Left colon (tissue), 2 donors: ENCODE measurements around the gene TTLL4. TPM values are rescaled to one million over a fixed set of nuclear protein-coding genes. Genes with fewer than 3 reads are reported as not detected.
"Not testable (repeated sequence)": the region's sequence is repeated elsewhere in the genome, so short reads cannot be mapped to it uniquely, and the experiment has no call there.

Experiments used
- ATAC-seq: fragments of 200-7000 bp; cut with Tn5 transposase; one replicate; pipeline ENCODE4 v1.9.1; 2020; ENCODE audit warnings: mild to moderate bottlenecking, moderate library complexity
- DNase-seq, 2 donors: peaks; one replicate each; pipeline ENCODE4 v3.0.0-alpha.2; 2020
- intact Hi-C, 2 donors: fragments of 100-400 bp; cut with DNase I in 1 of 2; cut with micrococcal nuclease in 1 of 2; formaldehyde crosslinking; loops; one replicate each; pipeline versions ENCODE4 v1.11.2 to v1.14.0; 2022; cut with DNase I, micrococcal nuclease
- total RNA-seq, 2 donors: library from RNA; stranded (reverse); fragmentation: NEBNext Ultra II Directional; extraction: Animal tissue kit (Norgen Biotek cat#: 25700); gene quantifications; one replicate each; pipeline ENCODE4 v1.2.1, GENCODE V29; 2021
- donor health status: DM: no; HTN: no; CAD: no.
- donor health status: DM: yes; HTN: yes; CAD: no.

Gene TTLL4
- total RNA-seq, 2 donors from 2014 or later: 17.6 to 25.4 TPM

DNA sequence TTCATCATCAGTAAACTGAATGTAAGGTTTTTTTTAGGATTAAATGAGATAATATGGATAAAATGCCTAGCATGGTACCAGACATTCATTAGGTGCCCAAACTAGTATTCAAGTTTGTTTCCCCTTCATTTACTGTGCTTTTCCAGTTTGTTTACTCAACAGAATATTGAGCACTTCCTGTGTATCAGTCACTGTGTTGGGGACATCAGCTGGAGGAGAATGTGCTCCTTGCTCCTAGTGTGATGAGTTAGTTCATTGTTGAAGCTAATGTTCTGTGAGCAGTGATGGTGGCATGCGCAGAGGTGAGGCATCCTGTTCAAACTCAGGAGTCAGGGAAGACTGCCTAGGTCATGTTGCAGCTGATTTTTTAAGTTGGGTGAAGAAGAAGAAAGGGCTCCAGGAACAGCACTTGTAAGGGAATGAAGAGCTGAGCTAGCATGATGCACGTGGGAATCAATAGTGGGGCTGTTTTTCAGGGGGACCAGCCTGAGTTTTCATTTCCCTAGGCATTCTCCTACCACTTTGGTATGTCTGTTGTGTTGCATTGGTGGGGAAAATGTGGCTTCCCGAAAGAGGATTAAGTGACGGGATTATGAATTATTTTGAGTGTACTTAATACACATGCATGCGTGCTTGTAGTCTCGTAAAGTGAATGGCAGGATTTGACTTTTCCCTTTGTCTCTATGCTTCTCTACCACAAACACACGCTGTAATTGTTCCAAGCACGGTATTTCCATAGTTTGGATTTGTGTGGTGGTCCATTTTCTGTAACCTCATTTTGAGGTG, 23.7 kb downstream of the TTLL4 start:
- DNase-seq (no peak), ATAC-seq (no peak)
- intact Hi-C loops: no loop called here

DNA sequence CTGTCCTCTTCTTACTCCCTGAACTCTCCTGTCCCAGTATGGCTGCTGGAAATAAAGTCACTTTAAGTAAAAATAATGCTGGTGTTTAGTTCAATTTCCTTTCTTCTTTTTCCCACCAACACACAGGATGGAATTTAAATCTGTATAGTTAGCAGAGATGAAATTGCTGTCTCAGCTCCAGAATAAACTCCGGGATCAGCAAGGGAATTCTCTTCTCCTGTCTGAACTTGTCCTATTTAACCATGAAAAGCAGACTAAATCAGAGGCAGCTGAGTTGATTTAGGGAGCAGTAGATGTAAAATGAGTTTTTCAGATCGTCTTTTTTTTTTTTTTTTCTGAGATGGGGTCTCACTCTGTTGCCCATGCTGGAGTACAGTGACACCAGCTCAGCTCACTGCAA, 25.9 kb downstream of the TTLL4 start:
- intact Hi-C loops: no loop called here
- ATAC-seq (no peak), DNase-seq (no peak)

DNA sequence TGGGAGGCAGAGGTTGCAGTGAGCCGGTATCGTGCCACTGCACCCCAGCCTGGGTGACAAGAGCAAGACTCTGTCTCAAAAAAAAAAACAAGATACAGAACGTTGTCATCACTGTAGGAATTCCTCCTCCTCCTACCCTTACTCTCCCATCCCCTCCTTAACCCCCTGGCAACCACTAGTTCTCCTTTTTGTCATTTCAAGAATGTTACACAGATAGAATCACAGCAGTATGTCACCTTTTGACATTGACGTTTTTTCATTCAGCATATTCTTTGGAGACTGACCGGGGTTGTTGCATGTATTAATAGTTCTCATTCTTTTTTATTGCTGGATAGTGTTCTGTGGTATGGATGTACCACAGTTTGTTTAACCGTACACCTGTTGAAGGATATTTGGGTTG, 32.4 kb downstream of the TTLL4 start:
- DNase-seq (no peak), ATAC-seq (no peak)
- intact Hi-C loops: no loop called here

DNA sequence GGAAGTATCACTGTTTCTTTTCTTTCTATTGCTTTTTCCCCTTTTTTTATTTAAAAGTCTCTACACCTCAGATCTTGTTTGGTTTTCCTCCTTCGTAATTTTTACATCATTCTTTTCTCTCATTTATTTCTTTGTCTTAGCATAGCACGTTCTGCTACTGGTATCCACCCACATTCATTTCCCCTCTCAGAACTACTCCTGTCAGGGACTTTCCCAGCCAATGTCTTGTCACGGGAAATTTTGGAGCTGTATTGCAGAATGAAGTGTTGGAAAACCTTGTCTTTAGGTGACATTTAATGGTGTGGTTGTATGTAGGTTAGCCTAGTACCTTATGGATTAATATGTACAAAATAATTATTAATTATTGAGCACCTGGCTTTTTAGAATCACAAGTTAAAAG, 34.0 kb downstream of the TTLL4 start:
- intact Hi-C loops: no loop called here
- no peak for ATAC-seq
- DNase-seq: no peak

DNA sequence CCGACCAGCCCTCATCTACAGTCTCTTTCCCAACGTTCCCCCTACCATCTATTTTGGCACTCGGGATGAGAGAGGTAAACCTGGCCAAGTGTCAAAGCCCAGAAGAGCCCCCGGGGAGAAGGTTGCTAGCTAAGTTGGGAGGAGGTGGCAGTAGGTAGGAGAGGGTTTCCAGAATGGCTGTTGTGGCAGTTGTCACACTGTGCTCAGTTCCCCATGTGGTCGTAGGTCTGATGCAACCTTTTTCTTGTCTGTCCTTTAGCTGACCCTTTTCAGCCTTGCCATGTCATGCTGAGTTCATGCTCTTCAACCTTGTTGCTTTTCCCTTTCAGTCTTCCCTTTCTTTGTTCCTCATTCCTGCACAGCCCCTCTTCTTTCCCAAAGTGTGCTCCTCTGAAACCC, 34.5 kb downstream of the TTLL4 start:
- ATAC-seq (no peak), DNase-seq (no peak)
- intact Hi-C loops: no loop called here

DNA sequence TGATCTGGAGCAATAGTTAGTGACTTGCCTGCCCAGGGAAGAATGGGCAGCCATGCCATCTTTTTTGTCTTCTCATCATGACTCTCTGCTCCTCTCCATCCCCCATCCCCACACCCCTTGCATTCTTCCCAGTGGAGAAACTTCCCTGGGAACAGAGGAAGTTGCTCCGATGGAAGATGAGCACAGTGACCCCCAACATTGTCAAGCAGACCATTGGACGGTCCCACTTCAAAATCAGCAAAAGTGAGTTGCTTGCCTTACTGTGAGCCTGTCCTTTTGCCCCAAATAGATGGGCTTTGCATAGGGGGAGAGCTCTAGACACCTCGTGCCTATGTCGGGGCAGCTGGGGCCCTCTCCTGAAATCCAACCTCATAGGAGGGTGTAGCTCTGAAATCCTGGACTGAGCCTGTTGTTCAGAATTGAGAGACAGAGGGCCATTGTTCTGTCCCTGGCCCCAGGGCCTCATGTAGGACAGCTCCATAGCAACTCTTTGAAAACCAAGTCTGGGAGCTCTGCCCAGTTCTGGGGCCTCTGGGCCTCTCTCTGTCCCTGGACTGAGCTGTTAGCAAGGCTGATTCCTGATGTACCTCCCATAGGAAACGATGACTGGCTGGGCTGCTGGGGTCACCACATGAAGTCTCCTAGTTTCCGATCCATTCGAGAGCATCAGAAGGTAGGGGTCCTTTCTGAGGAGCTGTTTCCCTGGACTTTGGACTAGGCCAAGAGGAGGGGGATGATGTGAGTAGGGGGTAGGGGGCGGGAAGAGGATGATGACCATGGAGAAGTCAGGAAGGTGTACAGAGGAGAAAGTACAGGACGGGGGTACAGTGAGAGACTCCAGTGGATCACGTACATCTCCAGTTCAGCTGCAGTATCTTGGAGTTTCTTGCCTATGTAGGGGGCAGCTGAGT, 35.2 kb downstream of the TTLL4 start:
- ATAC-seq (no peak), DNase-seq (no peak)
- intact Hi-C loops: no loop called here

DNA sequence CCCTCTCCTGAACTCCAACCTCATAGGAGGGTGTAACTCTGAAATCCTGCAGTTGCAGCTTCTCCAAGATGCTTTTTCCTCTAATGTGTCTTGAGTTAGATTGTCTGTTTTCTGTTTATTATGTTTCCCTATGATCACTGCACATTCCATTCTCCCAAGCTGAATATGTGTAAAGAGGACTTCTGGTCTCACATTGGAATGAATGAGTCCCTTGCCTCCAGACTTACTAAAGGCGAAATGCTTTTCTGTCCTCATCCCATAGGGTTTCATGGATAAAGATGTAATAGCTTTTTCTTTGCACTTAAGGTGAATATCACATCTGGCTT, 35.8 kb downstream of the TTLL4 start:
- no peak for ATAC-seq
- intact Hi-C loops: no loop called here
- DNase-seq: no peak

DNA sequence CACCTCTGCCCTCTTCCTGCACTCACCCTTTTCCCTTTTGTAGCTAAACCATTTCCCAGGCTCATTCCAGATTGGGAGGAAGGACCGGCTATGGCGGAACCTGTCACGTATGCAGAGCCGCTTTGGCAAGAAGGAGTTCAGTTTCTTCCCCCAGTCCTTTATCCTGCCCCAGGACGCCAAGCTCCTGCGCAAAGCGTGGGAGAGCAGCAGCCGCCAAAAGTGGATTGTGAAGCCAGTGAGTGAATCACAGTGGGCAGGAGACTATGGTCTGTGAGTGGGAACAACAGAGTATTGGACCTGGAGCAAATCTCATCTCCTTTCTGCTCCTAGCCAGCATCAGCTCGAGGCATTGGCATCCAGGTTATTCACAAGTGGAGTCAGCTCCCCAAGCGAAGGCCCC, 36.3 kb downstream of the TTLL4 start:
- DNase-seq (no peak), ATAC-seq (no peak)
- intact Hi-C loops: no loop called here

DNA sequence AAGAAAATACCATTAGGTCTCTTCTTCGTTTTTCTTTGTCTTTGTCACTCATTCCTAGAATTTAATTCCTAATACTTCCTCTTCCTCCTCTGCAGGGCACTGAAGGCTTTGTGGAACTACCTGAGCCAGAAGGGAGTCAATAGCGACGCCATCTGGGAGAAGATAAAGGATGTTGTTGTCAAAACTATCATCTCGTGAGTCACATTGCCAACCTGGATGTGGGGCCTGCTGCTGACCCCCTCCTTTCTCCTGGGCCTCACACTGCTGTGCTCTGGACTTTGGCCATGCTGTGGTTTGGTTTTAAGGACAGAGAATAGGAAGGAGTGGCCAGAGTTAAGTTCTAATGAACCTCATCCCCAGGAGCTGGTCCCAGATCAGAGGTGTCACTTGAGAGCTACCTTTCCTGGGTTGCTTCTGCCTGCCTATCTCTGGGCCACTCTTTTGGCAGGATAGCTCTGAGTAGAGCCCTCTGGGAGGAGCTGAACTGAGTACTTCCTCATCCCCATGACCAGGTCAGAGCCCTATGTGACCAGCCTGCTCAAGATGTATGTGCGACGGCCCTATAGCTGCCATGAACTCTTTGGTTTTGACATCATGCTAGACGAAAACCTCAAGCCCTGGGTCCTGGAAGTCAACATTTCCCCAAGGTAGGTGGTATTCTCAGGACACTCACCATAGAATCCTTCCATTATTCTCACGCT, 38.3 kb downstream of the TTLL4 start:
- intact Hi-C loops: no loop called here
- no peak for ATAC-seq
- no peak for DNase-seq

DNA sequence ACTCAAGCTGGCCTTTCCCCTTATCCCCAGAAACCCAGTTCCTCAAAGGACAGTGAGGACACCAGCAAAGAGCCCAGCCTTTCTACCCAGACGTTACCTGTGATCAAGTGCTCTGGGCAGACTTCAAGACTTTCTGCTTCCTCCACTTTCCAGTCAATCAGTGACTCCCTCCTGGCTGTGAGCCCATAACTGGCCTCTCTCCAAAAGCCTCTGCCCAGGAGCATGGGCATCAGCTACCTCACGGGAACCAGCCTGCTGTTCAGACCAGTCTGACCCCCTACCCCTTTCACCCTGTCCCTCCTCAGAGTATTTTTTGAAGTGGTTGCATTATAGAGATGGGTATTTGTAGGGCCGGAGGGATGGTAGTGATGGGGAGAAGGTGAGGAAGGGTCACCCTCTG, 43.6 kb downstream of the TTLL4 start:
- ATAC-seq: no peak
- DNase-seq: no peak
- intact Hi-C loops: no loop called here

DNA sequence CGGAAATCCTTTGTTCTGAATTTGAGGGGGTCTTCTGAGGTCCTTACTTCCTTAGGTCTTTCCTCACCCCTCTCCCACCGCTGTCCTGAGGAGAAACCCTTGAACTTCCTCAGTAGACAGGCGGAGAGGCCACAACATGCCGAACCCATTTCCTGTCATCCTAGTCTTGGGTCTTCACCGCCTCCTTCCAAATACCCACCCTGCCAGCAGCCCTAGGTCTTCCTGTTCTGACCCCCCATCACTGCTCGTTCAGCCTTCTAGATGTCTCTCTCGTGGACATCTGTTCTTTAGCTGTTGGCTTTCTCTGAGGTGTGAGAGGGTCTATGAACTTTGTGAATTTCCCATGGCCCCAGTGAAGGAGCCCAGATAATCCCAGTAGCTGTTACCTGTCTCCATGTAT, 44.1 kb downstream of the TTLL4 start:
- intact Hi-C loops: no loop called here
- no peak for DNase-seq
- no peak for ATAC-seq

DNA sequence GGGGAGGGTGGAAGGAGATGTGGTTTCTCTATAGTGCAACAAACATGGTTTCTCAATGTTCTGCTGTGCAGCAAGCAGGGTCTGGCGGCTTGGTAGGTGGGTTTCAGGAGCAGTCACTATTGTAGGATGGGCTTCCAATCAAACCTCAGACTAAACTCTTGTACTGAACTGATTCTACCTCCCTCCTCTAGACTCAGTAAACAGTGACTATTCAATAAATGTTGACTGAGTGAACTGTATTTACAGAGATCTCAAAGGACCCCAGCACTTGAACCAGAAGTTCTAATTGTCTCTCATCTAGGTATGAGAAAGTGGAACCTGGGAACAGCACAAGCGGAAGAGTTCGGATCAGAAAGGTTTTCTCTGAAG, 44.5 kb downstream of the TTLL4 start:
- no peak for ATAC-seq
- intact Hi-C loops: no loop called here
- no peak for DNase-seq

DNA sequence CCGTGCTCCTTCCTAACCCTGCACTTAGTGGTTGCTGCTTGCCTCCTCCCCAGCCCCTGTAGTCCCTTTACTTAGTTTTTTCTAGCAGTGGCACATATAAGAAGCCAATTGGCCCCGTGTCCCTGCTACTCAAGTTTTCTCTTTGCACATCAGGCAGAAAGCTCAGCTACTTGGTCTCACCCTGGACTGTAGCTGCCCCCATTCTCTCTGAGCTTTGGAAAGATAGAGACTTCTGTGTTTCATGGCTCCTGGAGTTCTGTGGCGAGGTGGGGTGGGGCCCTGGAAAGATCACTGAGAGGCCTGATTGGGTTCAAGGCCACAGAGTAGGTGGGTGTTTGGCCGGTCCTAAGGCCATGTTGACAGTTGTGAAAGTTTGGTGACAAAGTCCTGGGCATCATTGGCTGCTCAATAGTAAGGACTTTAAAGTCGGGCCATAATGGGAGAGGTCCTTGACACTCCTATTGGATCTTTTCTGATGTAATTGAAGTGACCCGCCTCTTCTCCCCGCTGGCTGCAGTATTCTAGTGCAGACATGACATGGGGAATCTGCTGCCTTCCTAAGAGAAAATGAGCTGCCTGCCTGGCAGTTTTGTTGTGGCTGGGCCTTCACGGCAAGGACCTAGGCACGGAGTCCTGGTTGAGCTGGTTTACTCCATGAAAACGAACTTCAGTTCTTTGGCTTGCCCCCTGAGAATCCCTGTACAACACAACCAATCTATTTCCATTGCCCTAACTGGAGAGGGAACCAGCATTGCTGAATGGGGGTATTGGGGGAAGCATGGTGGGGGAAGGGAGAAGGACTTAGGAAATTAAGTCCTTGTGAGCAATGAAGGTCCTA, 45.2 kb downstream of the TTLL4 start:
- DNase-seq (no peak), ATAC-seq (no peak)
- intact Hi-C loops: no loop called here

DNA sequence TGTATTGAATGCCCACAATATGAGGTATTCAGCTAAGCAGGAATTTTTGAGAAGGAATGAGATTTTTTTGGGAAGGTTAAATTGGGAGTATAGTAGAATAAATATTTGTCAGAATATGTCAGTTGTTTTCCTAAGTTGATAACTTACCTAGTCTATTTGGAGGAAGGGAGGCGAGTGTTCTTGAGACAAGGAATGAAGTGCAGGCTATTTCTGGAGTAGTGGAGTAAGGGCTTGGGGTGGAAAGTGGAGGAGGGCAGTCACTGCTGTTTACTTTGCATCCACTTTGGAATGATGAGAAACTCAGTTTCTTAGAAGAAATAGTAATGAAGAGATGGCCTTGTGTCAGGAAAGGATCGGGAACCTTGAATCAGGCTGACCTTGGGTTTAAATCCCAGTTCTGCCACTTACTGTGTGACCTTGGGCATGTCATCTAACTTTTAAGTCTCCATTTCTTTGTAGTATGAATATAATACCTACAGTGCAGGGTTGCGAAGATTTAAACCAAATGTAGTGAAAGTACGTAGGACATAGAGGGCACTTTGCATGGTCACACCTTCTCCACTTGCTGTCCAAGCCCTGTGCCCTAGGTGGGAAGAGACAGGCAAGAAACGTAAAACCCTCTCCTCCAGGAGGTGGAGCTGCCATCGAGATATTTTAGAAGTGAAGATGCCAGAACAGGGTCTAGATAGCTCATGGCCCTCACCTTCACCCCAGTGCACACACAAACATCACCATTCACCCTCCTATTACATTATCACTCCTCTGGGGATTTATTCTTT, 46.2 kb downstream of the TTLL4 start:
- no peak for ATAC-seq
- intact Hi-C loops: no loop called here

DNA sequence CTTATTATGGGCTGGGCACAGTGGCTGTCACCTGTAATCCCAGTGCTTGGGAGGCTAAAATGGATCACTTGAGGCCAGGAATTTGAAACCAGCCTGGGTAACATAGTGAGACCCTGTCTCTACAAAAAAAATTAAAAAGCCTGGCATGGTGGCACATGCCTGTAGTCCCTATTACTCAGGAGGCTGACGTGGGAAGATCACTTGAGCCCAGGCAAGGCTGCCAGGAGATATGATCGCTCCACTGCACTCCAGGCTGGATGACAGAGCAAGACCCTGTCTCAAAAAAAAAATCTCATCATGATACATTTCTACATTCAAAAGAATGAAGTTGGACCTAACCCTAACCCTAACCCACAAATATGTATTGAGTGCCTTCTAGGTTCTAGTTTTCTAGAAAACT, 51.2 kb downstream of the TTLL4 start:
- no peak for DNase-seq
- intact Hi-C loops: no loop called here
- no peak for ATAC-seq

More for the DNA sequence above, 46.2 kb downstream of the TTLL4 start:
- no peak for DNase-seq

DNA sequence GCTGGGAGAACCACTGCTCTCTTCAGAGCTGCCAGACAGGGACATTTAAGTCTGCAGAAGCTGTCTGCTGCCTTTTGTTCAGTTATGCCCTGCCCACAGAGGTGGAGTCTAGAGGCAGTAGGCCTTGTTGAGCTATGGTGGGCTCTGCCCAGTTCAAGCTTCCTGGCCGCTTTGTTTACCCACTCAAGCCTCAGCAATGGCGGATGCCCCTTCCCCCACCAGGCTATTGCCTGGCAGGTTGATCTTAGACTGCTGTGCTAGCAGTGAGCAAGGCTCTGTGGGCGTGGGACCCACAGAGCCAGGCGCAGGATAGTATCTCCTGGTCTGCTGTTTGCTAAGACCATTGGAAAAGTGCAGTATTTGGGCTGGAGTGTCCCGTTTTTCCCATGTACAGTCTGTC, 62.1 kb downstream of the TTLL4 start:
- DNase-seq, ATAC-seq, intact Hi-C loops: not testable (repeated sequence)

DNA sequence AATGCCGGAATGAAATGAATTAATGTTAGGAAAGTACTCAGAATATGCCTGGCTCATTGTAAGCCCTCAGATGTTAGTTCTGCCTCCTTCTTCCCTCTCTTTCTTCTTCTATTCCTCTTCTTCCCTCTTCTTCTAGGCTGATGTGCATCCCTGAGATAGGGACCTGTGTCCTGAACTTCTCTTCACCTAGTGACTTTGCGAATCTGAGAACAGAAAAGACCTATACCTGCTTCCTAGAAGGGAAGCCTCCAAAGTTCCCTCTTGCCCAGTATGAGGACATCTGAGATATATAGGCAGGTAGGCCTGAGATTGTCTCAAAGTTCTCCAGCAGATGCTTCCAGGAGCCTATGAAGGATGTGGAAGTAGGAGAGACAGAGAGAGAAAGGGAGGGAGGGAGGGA, 63.2 kb downstream of the TTLL4 start:
- intact Hi-C loops: no loop called here
- no peak for DNase-seq
- ATAC-seq: no peak

DNA sequence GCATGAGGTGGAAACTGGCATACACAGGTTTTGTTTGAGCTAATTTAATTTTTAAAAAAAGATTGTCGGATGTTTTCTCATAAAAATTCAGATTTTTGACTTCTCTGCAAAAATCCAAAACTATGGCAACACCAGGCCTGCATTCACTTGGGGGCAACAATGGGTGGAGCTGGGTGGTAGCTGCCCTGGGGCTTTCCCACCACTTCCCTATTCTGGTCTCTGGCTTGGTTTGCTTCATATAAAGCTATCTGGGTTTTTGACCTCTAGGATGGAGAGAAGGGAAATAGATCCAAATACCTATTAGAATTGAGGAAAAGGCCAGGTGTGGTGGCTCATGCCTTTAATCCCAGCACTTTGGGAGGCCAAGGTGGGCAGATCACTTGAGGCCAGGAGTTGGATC, 65.9 kb downstream of the TTLL4 start:
- ATAC-seq (no peak), DNase-seq (no peak)
- intact Hi-C loops: no loop called here
